Measurements from ENCODE around the gene PPP3CB. TPM values are rescaled to one million over a fixed set of nuclear protein-coding genes. Genes with fewer than 3 reads are reported as not detected.

Gene PPP3CB
- total RNA-seq, 6 experiments from 2014 or later: 10.9 to 13.6 (median 13.5) TPM

- ATAC-seq: no peak
- Histone ChIP-seq H3K36me3 (no peaks in the 10 kb centered on the region), H3K4me3 (no peak overlapping the region), H3K27me3 (no peaks in the 10 kb centered on the region), H3K4me1 (no peaks in the 10 kb centered on the region), H3K9me3 (no peaks in the 10 kb centered on the region), H3K27ac (no peak overlapping the region)
- TF ChIP-seq POLR2A (IDR thresholded peaks at IDR 0.05) (no peak), CTCF (IDR thresholded peaks at IDR 0.05) (no peak)
- DNase-seq: no peak
- intact Hi-C loops (cut with DNase I): no loop called here
Measured at GRCh38 chr10:73506074-73506473, 10.2 kb upstream of the PPP3CB start.

GRCh38 chr10:73503037-73503436 lies 7.2 kb upstream of the PPP3CB start:
- Histone ChIP-seq H3K4me1 (no peaks in the 10 kb centered on the region), H3K36me3 (no peaks in the 10 kb centered on the region), H3K4me3 (no peak overlapping the region), H3K27ac (no peak overlapping the region), H3K27me3 (no peaks in the 10 kb centered on the region), H3K9me3 (no peaks in the 10 kb centered on the region)
- intact Hi-C loops (cut with DNase I): no loop called here
- 100% methylated on average over 1 of the region's 1 CpG for WGBS (ENCODE audit: insufficient coverage, low coverage, low lambda C conversion rate, missing lambda C conversion rate)
- TF ChIP-seq CTCF (IDR thresholded peaks at IDR 0.05) (no peak), POLR2A (IDR thresholded peaks at IDR 0.05) (no peak)
- no peak for DNase-seq
- no peak for ATAC-seq

GRCh38 chr10:73501651-73502050 lies 5.8 kb upstream of the PPP3CB start:
- H3K27ac ChIP-seq: no peak overlapping the region
- TF ChIP-seq POLR2A (IDR thresholded peaks at IDR 0.05): no peak
- no peak for TF ChIP-seq CTCF (IDR thresholded peaks at IDR 0.05)
- no peaks in the 10 kb centered on the region for H3K36me3 ChIP-seq

GRCh38 chr10:73497623-73498022 lies 1.8 kb upstream of the PPP3CB start:
- DNase-seq (no peak), ATAC-seq (no peak)
- Histone ChIP-seq H3K27ac (no peak overlapping the region), H3K36me3 (no peaks in the 10 kb centered on the region), H3K4me1 (peaks cover 0 to 18% (median 9%) of the 10 kb centered on the region in 4 donors), H3K27me3 (no peaks in the 10 kb centered on the region), H3K9me3 (no peaks in the 10 kb centered on the region), H3K4me3 (no peak overlapping the region)
- 81% methylated on average over 2 of the region's 2 CpGs for WGBS (ENCODE audit: insufficient coverage, low coverage, low lambda C conversion rate, missing lambda C conversion rate)
- intact Hi-C loops (cut with DNase I): loop anchor here in 1 of 2 donors (10.0 kb wide), 1 partner anchor 83 kb away; the partner anchor contains the start of gene ANXA7
- TF ChIP-seq CTCF (IDR thresholded peaks at IDR 0.05) (no peak), POLR2A (IDR thresholded peaks at IDR 0.05) (no peak)

More at GRCh38 chr10:73501651-73502050, 5.8 kb upstream of the PPP3CB start:
- DNase-seq (no peak), ATAC-seq (no peak)
- Histone ChIP-seq H3K4me1 (peaks cover 0 to under 1% (median 0%) of the 10 kb centered on the region in 4 donors), H3K4me3 (no peak overlapping the region), H3K9me3 (no peaks in the 10 kb centered on the region), H3K27me3 (no peaks in the 10 kb centered on the region)
- intact Hi-C loops (cut with DNase I): no loop called here
